Stimulated activated CD8-positive, alpha-beta memory T cell treated with anti-CD3 and anti-CD28 coated beads, Interleukin-15, amount 100 ng/mL, for 1 hour (primary cell): ENCODE data around the gene DCHS2.

ENCODE experiments used
- DNase-seq: peaks from one replicate; pipeline ENCODE4 v3.0.0-alpha.2; 2020; ENCODE audit warnings: low read depth

Gene DCHS2

GRCh38 chr4:154390324-154390723 lies 101.3 kb downstream of the DCHS2 start:
- DNase-seq = no peak

GRCh38 chr4:154389148-154389547 lies 102.5 kb downstream of the DCHS2 start:
- DNase-seq = no peak

- DNase-seq = no peak
These were observed 107.6 kb downstream of the DCHS2 start for GRCh38 chr4:154384012-154384411.

- DNase-seq = no peak
These were observed 115.1 kb downstream of the DCHS2 start for GRCh38 chr4:154376486-154376885.

GRCh38 chr4:154368060-154368459 lies 123.5 kb downstream of the DCHS2 start:
- DNase-seq = no peak

- no peak for DNase-seq
These were observed 123.9 kb downstream of the DCHS2 start for GRCh38 chr4:154367659-154368058.

- DNase-seq = no peak
These were observed 124.6 kb downstream of the DCHS2 start for GRCh38 chr4:154366956-154367355.

GRCh38 chr4:154364066-154364845 lies 127.3 kb downstream of the DCHS2 start:
- no peak for DNase-seq

- DNase-seq = no peak
These were observed 130.1 kb downstream of the DCHS2 start for GRCh38 chr4:154361450-154361849.

- no peak for DNase-seq
These were observed 131.1 kb downstream of the DCHS2 start for GRCh38 chr4:154360491-154360890.

- no peak for DNase-seq
These were observed 136.7 kb downstream of the DCHS2 start for GRCh38 chr4:154354883-154355282.

GRCh38 chr4:154349829-154350228 lies 141.8 kb downstream of the DCHS2 start:
- DNase-seq = no peak

- no peak for DNase-seq
These were observed 142.9 kb downstream of the DCHS2 start for GRCh38 chr4:154348657-154349056.

- DNase-seq = no peak
These were observed 146.2 kb downstream of the DCHS2 start for GRCh38 chr4:154345359-154345758.

- DNase-seq = no peak
These were observed 146.9 kb downstream of the DCHS2 start for GRCh38 chr4:154344686-154345085.

GRCh38 chr4:154343651-154344050 lies 147.9 kb downstream of the DCHS2 start:
- no peak for DNase-seq

GRCh38 chr4:154341448-154341847 lies 150.2 kb downstream of the DCHS2 start:
- no peak for DNase-seq

GRCh38 chr4:154335588-154335987 lies 156.0 kb downstream of the DCHS2 start:
- no peak for DNase-seq

- no peak for DNase-seq
These were observed 158.7 kb downstream of the DCHS2 start for GRCh38 chr4:154332681-154333421.

- DNase-seq = no peak
These were observed 161.7 kb downstream of the DCHS2 start for GRCh38 chr4:154329939-154330338.

GRCh38 chr4:154329268-154329868 lies 162.2 kb downstream of the DCHS2 start:
- no peak for DNase-seq

- no peak for DNase-seq
These were observed 163.6 kb downstream of the DCHS2 start for GRCh38 chr4:154328030-154328429.

- DNase-seq = no peak
These were observed 171.1 kb downstream of the DCHS2 start for GRCh38 chr4:154320521-154320920.
